ENCODE measurements around the gene MCRS1. TPM values are rescaled to one million over a fixed set of nuclear protein-coding genes. Genes with fewer than 3 reads are reported as not detected.

MCRS1 gene
- total RNA-seq, 4 donors from 2014 or later, result 31.2 to 57.2 (median 33.1) TPM

- no peak for DNase-seq (ENCODE audit: low spot score)
- no peak for TF ChIP-seq CTCF (IDR thresholded peaks at IDR 0.05)
- no peak for ATAC-seq (ENCODE audit: low FRiP score)
Measured at GRCh38 chr12:49582201-49582600, 14.3 kb upstream of the MCRS1 start.

DNA sequence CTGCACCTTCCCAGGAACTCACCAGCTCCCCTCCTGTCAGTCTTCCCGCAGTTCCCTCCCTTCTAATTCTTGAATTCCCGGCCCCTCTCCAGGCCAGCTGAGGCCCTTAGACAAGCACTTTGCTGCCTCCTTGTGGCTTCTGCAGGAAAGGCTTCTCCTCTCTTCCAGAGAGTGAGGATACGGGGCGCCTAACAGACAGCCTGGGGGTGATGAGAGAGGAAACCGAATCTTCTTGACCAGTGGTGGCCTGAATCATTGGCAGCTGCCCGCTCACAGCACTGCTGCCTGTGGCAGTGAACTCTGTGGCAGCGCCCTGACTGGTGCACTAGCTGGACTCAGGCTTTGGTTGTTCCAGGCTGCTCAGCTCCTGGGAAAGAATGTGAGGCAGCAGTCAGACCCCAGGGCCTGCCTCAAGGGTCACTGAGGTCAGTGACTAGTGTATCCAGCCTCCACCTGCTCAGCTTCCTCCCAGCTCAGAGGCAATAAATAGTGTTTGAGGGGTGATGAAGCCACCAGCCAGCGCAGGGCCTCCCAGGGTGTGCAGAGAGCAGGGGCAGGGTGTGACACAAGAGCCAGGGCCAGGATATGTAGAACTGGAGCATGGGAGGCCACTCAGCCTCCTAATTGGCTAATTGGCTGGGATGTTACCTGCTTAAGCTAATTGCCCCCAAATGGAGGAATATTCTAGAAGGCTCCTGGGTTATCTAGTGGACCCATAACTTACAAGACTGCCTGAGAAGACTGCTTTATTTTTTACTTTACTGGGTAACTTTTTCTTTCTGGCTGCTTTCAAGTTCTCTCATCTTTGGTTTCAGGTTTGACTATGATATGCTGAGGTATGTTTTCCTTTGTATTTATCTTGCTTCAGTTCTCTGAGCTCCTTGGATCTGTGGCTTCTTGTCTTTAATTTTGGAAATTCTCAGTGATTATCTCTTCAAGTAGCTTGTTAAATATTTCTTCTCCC is 12.9 kb upstream of the MCRS1 start:
- no peak for TF ChIP-seq CTCF (IDR thresholded peaks at IDR 0.05)
- ATAC-seq (ENCODE audit: low FRiP score) (peak; percentile 90), DNase-seq (ENCODE audit: low spot score) (peak; percentile 41)

GRCh38 chr12:49578471-49579112 is 10.7 kb upstream of the MCRS1 start:
- DNase-seq (ENCODE audit: low spot score), result no peak
- ATAC-seq (ENCODE audit: low FRiP score), result no peak
- TF ChIP-seq CTCF (IDR thresholded peaks at IDR 0.05), result no peak

DNA sequence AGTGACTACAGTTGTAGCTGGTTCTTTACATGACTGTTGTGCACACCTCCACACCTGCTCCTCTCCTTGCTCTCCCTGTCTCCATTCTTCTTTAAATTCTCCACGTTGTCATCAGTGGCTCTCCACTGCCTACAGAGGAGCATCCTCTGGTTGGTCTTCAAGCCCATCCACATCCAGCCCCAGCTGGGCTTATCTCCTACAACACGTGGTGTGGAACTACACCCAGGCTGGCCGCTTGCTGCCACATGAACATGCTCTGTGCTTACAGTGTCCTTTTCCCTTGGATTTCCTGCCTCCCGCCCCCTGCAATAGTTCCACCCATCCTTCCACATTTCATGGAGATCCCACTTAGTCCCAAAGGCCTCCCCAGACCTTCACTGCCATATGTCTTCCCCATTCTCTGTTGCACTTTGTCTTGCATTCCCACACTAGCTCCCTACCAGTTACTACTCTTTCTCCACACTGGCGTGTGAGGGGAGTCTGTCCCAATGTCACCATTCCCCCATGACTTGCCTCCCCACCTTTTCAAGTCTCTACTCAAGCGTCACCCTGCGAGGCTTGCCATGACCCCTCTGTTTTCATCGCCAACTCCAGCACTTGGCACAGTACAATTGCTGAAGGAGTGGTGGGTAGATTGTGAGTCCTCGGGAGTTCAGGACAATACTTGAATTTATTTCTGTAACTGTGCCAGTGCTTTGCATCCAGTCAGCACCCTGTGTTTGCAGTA is 9.8 kb upstream of the MCRS1 start:
- no peak for DNase-seq (ENCODE audit: low spot score)
- no peak for TF ChIP-seq CTCF (IDR thresholded peaks at IDR 0.05)
- ATAC-seq (ENCODE audit: low FRiP score), result no peak

DNA sequence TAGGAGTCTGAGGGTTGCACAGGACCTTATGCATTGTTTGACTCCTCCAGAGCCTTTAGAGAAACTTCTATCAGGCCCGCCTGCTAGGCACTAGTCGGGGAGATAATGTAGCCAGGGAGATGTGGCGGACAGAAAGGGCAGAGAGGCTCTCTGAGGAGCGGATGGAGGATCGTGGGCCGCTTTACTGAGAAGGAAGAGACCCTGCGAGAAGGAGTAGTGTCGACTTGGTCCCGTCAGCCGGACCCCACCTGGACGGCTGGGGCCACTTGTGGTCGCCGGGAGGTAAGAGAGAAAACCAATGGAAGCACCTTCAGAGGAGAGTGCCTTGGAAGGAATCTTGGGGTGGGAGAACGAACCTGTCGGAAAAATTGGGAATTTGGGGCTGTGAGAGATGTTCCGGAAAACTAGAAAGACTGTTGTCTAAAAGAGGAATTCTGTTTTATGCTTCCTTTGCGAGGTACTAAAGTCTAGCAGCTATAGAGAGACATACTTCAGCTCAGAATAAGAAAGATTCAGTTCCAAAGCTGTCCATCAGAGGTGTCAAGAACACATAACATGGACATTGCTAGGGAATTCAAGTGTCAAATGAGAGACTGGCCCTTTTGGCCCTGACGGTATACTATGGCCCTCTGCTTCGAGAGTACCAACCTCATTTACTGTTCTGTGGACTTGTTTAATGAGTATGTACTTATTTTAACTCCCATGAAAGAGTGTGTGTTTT is 660 bp upstream of the MCRS1 start:
- no peak for ATAC-seq (ENCODE audit: low FRiP score)
- no peak for TF ChIP-seq CTCF (IDR thresholded peaks at IDR 0.05)
- DNase-seq (ENCODE audit: low spot score), result no peak

DNA sequence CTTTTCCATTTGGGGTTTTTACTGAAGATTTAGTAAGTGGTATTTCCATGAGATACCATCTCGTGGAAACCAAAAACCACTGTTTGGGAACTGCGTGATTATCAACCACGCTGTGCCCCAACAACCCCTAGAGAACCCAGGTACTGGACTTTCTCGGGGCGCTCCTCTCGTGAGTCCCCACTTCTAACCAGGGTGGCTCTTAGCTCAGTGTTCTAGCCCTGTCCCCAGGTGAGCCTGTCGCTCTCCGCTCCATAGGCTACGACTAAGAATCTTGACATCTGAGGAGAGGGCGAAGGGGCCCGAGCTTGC is 686 bp downstream of the MCRS1 start:
- ATAC-seq (ENCODE audit: low FRiP score), result peak; percentile 10
- no peak for TF ChIP-seq CTCF (IDR thresholded peaks at IDR 0.05)
- DNase-seq (ENCODE audit: low spot score), result no peak

Measured in omental fat pad (tissue), 4 donors.